Activated CD8-positive, alpha-beta memory T cell treated with anti-CD3 and anti-CD28 coated beads for 36 hours (primary cell): ENCODE results near the gene TEPSIN. TPM values are rescaled to one million over a fixed set of nuclear protein-coding genes. Genes with fewer than 3 reads are reported as not detected.

Experiments used
- CTCF ChIA-PET: fragments of 350-600 bp; sonication (Branson Sonifier 250); formaldehyde crosslinking; loops from one replicate; lab custom pipeline; 2021; ENCODE audit warnings: antibody characterized with exemption; lab: Charles Lee
- POLR2A ChIA-PET: fragments of 350-600 bp; sonication (Branson Sonifier 250); formaldehyde crosslinking; loops from one replicate; lab custom pipeline; 2021; ENCODE audit warnings: antibody characterized with exemption; lab: Charles Lee
- total RNA-seq, 2 experiments: library from RNA; stranded (reverse); gene quantifications; one replicate each; pipeline ENCODE4 v1.2.3, GENCODE V29; 2021

TEPSIN gene
- total RNA-seq, 2 experiments from 2014 or later: 30.2 to 36.0 TPM

DNA sequence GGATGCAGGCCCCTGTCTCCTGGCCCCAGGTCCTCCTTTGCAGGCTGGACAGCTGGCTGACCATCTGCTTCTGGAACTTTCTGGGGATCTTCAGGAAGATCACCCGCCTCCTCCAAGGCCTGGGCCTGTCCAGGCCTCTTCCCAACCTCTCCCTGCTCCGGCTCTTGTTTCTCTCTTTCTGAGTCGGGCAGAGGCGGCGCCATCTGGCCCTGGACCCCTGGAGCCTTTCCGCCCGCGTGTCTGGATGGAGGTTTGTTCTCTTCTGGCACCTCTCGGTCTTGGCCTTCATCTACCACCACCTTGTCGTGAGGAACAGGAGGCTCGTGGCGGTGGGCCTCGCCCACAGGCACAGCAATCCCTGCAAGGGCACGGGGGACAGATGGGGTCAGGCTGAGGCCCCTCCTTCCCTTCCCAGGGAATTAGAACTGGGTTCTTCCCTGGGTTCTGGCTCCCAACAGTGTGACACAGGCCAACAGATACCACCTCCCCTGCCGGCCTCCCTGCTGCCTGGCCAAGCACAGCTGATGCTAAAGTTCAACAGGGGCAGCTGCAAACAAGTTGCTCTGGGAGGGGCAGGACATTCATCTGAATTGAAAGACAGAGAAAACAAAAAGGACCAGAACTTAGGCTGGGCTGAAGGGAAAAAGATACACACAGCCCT lies 13.6 kb upstream of the TEPSIN start:
- POLR2A ChIA-PET: no interaction called here
- CTCF ChIA-PET: interaction anchor here (0.7 to 1.4 kb wide), 5 partner anchors 10 to 303 kb away, joined by 3 to 9 read pairs (median 3); no protein-coding TSS in a partner anchor

DNA sequence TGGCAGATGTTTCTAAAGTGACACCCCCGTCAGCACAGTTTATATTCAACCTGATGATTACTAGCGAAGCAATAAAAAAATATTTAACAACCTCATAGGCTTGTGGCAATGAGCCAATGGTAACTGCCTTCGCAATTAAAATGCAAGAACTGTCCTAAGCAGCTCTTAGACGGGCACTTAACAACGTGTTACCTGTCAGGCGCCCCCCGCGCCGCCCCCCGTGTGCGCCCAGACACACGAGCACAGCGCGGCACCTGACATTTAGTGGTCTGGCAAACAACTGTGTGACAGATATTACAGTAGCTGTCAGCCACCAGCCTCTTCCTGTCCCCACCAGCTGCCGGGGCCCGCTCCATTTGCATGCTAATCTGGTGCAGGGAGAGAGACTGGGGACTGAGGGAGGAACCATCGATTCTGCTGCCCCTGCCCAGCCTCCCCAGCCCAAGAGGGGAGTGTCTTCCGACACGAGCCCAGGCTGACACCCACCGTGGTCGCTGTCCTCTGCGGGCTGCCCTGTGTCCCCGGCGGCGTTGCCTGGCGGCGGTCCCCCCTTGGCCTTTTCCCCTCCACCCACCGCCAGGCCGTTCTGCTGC lies 12.9 kb upstream of the TEPSIN start:
- POLR2A ChIA-PET: no interaction called here
- CTCF ChIA-PET: no interaction called here

DNA sequence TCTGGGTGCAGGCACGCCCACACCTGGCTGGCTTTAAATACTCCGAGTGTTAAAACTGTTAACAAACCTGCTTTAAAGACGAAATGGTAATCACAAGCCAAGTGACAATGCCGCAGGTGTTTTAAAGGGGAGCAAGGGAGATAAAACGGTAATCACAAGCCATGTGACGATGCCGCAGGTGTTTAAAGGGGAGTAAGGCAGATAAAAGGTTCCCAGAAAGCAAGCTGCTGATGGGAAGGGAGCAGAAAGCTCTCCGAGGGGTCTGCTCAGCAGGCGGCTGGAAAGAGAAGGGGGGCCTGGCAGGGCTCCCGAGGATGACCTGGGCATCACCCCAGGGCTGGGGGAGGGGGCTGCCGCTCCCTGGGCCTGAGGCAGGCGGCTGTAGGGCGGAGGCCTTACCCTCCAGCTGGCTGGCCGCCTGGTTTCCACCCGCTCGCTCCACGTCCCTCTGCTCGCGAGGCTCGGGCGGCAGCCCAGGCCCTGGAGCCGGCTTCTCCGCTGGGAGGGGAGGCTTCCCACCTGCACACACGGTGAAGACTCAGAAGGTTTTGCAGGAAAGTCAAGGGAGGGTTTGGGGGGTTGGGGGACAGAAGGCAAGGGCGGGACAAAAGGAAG lies 12.3 kb upstream of the TEPSIN start:
- ChIA-PET POLR2A (interaction anchor here (1.3 kb wide), 1 partner anchor 13 kb away, joined by 3 read pairs; the partner anchor contains the start of genes NDUFAF8 and TEPSIN), CTCF (no interaction called here)

DNA sequence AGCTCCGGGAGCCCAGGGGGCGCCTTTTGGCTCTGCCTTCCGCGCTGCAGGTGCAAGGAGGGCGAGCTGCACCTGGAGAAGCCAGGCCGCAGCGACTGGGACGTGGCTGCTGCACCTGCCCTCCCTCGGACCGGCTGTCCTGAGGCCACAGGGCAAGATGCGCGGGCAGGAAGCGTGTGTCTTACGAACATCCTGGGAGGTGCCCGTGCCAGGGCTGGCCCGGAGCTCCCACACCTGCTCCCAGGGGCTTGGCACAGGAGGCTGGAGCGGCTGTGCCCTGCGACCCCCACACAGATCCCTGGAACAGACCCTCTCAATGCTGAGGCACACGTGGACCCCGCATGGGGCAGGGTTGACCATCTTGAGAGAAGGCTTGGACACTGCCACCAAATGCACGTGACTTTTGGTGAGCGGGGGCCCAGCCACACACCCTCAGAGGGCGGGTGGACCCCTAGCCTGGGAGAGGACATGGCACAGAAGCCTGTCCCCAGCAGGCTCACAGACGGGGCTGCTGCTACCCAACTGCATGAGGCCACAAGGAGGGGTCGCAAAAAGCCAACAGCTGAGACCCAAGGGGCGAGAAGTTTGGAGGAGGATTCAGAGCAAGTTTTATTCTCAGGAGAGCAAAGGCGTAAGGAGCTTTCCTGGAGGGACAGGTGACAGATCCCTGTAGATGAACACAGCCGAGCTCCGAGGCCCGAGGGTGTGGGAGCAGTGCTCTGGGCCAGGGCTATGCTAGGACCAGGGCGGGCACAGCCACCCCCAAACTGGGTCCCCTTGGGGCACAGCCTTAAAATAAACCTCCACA lies 11.6 kb upstream of the TEPSIN start:
- CTCF ChIA-PET: interaction anchor here (0.8 kb wide), 1 partner anchor 50 kb away, joined by 3 read pairs; no protein-coding TSS in a partner anchor
- POLR2A ChIA-PET: interaction anchor here (0.6 to 1.3 kb wide), 2 partner anchors 12 to 262 kb away, joined by 3 read pairs; partner anchors contain the start of genes NDUFAF8 and TEPSIN

DNA sequence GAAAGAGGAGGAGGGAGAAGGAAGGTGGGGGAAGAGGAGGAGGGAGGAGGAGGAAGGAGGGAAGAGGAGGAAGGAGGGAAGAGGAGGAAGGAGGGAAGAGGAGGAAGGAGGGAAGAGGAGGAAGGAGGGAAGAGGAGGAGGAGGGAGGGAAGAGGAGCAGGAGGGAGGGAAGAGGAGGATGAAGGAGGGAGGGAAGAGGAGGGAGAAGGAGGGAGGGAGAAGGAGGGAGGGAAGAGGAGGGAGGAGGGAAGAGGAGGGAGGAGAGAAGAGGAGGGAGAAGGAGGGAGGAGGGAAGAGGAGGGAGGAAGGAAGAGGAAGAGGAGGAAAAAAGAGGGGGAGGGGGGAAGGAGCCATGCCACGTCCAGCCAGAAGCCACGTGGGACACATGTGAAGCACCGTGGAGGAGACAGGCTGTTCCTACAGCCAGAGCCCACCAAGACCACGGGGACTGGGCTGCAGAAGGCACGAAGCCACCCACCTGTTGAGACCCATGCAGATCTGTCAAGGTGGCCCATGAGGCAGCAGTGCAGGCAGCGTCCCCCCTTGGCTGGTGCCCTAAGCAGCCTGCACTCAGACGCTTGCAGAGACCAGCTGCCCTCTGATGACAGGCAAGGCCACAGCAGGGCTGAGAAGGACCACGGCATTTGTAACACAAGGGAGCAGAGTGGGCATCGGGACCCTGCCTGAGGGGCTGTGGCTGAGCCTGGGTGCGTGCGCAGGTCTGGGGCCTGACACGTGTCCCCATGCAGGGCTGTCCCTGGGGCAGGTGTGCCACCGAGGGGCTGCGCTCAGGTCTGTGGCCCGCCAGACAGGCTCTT lies 10.6 kb upstream of the TEPSIN start:
- ChIA-PET CTCF (interaction anchor here (0.8 kb wide), 1 partner anchor 49 kb away, joined by 3 read pairs; no protein-coding TSS in a partner anchor), POLR2A (interaction anchor here (0.6 to 1.3 kb wide), 2 partner anchors 11 to 261 kb away, joined by 3 read pairs; partner anchors contain the start of genes NDUFAF8 and TEPSIN)

DNA sequence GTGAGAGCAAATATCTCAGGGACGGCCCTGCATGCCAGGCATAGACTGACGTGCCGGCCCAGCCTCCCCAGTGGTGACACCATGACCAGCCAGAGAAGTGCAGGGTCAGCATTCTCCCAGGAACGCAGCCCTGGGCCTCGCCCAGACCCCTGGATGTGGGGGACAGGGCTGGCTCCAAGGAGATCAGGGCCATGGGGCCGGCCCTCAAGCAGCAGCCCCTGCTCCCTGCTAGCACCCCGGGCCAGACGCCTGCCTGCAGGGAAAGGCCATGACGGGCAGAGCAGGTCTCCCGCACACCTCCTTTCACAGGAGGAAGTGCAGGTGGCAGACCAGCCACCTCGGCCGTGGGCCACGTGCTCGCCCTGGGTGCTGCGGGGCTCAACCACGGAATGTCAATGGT lies 9.8 kb upstream of the TEPSIN start:
- ChIA-PET POLR2A (no interaction called here), CTCF (interaction anchor here (0.6 kb wide), 1 partner anchor 646 kb away, joined by 4 read pairs; no protein-coding TSS in a partner anchor)

DNA sequence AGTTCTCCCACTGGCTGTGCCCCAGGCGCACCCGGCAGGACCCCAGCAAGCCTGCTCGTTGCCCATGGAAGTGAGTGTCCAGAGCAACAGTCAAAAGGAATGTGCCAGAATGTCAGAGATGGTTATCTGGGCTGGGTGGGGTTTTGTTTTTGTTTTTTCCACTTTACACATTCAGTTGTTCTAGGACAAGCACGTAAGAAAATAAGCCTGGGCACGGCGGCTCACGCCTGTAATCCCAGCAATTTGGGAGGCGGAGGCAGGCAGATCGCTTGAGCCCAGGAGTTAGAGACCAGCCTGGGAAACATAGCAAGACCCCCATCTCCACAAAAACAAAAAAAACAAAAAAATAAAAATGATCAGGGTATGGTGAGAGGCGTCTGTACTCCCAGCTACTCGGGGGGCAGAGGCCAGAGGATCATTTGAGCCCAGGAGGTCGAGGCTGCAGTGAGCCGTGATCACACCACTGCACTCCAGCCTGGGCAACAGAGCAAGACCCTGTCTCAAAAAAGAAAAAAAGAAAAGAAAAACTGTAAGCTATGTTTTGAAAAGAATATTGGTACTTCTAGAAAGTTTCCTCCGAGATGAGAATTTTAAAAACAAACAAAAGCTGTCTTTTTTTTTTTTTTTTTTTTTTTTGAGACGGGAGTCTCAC lies 8.6 kb upstream of the TEPSIN start:
- ChIA-PET POLR2A (interaction anchor here (0.6 kb wide), 2 partner anchors 15 to 25 kb away, joined by 3 to 5 read pairs; partner anchors contain the start of gene CEP131), CTCF (no interaction called here)

DNA sequence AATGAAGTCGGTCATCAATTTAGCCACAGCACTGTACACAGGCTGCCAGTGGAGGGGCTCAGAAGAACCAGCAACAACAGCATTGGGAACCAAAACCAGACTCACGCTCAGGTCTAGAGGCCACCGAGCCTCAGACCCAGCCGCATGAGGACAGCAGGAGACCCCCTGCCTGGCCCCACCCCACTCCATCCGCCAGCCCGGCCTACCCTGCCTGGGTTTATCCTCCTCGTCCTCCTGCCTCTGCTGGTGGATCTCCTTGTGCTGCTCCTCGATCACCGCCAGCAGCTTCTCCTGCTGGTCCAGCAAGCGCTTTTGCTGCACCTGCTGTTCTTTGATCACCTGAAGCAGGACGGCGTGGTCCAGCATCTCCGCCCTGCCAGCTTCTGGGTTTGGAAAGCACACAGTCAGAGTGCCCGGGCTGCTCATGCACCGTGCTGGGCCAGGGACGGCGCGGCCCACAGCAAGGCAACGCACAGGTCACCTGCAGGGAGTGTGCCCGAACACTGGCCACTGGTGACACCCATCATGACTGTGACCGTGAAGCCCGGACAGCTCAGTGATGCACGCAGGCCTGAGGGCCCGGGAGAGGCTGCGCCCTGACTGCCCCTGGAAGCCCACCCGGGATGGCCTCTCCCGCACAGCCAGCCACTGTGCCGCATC lies 8.0 kb upstream of the TEPSIN start:
- CTCF ChIA-PET: no interaction called here
- POLR2A ChIA-PET: interaction anchor here (0.6 kb wide), 1 partner anchor 15 kb away, joined by 5 read pairs; no protein-coding TSS in a partner anchor

DNA sequence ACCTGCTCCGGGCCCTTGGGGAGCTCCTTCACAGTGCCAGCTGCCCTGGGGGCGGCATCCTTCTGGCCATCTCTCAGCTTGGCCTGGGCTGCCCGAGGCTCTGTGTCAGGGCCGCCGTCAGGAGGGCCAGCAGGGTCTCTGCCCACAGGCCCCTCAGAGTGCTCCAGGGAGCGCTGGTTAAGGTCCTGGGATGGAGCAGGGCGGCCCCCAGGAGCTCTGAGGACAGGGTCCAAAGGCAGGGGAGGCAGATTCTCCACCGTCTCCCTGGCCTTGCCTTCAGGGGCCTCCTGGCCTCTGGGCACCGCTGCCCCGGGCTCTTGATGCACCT lies 7.5 kb upstream of the TEPSIN start:
- POLR2A ChIA-PET: no interaction called here
- CTCF ChIA-PET: interaction anchor here (1.5 kb wide), 1 partner anchor 49 kb away, joined by 4 read pairs; the partner anchor contains the start of gene SLC38A10

DNA sequence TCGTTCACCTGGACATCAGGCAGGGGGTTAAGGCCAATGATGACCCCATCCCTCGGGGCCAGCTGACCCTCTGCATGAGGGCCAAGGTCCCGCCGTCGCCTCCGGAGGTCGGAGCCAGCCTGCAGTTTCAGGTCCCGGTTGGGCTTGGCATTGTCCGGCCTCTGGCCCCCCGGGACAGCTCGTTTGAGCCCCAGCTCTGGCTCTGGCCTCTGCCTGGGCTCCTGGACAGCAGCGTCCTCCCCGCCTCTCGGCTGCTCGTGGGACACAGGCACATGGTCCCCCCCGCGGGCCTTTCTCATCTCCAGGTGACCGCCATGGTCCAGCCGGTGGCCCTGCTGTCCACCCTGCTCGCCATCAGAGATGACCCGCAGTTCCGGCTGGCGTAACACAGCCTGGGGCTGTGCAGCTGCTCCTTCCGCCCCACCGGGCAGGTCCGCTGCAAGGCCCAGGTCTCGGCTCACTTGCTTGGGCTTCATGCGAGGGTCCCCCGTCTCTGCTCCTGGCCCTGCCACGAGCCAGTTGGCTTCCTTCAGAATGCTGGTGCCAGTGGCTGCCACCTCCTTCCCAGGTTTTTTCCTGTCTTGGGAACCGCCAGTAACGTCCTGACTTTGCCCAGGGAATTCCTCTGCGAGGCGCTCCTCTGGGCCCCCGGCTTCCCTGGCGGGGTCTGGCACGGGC lies 6.9 kb upstream of the TEPSIN start:
- ChIA-PET POLR2A (interaction anchor here (1.3 kb wide), 1 partner anchor 40 kb away, joined by 4 read pairs; no protein-coding TSS in a partner anchor), CTCF (interaction anchor here (1.5 kb wide), 1 partner anchor 50 kb away, joined by 4 read pairs; the partner anchor contains the start of gene SLC38A10)

DNA sequence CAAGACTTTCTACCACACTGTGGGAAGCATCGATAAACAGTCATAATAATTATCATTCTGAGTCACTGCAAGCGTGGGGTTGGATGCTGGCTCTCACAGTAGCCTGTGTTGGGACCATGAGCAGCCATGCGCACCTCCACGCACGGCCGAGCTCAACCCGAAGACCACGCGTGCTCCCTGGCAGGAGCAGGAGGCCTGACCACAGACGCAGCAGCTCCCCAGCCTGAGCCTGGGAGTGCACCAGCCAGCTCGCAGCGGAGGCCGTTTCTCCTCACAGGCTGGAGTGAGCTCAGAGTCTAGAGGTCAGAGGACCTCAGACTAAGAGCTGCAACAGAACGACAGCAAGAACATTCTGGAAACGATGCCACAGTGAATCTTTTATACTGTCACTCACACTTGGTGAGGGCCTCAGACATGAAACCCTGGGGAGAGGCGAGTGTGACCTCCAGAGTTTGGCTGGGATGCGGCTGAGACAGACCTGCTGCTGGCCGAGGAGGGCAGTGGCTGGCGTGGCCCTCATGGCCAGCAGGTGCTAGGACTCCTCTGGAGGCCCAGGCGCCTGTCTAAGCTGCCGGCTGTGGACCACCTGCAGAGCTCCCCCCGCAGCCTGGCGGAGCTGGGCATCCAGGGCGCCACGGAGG lies 6.3 kb upstream of the TEPSIN start:
- CTCF ChIA-PET: interaction anchor here (1.5 kb wide), 1 partner anchor 50 kb away, joined by 4 read pairs; the partner anchor contains the start of gene SLC38A10
- POLR2A ChIA-PET: interaction anchor here (1.3 kb wide), 1 partner anchor 40 kb away, joined by 4 read pairs; no protein-coding TSS in a partner anchor

DNA sequence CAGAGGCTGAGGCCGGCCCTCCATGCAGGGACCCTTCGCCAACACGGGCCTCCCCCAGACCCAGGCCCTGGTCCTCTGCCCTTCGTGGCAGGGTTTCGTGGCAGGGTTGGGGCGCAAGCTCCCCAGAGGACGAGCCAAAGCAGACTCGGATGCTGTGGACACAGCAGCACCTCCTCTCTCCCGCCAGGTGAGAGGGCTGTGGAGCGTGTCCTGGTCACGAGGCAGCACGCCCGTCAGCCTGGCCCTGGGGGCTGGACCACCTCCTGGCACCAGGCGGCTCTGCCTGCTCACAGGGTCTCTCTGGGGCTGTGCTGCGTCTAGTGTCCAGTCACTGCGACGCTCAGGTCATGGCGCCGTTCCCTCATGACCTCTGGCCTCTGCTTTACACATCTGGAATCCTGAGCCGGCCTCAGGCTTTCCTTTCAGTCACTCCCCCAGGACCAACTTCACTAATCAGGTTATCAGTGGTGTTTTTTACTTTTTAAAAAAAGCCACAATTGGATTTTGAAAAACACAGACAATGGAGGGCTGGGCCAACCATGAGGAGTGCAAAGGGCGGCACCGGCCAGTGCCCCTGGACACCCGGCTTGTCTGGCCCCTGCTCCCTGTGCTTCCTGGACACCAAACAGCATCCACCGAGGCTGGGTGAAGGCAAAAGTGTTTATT lies 5.6 kb upstream of the TEPSIN start:
- ChIA-PET POLR2A (interaction anchor here (1.3 kb wide), 1 partner anchor 41 kb away, joined by 4 read pairs; no protein-coding TSS in a partner anchor), CTCF (interaction anchor here (1.5 kb wide), 1 partner anchor 51 kb away, joined by 4 read pairs; the partner anchor contains the start of gene SLC38A10)

DNA sequence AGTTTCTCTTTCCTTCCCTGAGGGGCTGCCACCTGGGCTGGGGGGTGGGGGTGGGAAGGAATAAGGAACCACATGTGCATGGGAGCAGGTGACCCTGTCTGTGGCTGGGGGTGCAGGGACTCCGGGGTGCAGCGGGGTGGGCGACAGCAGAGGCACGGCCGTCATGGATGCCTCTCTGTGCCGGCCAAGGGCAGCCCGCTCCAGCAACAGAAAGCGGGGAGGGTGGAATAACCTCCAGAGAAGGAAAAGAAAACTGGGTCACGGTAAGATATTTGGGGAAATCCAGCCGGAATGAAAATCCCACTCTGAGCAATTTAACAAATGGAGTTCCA lies 4.4 kb upstream of the TEPSIN start:
- CTCF ChIA-PET: no interaction called here

DNA sequence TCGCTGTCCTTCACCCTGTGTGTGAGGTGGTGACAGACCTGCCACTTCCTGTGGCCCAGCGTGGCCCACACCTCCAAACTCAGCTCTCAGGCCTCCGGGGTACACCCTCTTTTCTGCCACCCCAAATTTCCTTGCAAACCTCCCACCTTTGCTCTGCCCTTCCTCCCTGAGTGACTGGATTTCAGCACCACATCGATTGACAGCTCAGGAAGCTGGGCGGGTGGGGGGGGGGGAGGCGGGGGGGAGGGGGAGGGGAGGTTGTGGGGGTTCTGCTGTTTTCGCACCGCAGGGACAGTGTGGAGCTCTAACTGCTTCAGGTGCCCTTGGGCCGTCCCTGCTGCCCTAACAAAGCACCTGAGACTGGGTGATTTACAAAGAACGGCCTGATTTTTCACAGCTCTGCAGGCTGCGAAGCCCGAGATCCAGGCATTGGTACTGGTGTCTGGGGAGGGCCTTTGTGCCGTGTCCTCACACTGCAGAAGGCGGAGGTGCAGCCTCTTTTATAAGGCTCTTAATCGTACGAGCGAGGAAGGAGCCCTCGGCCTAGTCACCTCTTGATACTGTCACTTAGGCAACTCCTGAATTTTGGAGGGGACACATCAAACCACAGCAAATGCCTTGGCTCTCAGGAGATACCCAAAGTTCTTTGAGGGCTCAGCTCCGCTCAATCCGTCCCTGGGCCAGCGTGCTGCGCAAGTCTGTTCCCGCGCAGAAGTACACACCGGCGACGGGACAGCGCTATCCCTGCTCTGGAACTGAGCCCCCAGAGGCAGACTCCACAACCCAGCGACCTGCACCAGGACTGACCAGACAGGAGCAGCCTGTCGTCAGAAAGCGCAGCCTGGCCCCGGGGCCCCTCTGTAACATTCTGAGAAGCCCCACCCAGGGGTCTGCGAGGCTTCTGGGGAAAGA lies 3.8 kb upstream of the TEPSIN start:
- ChIA-PET POLR2A (no interaction called here), CTCF (interaction anchor here (0.6 to 0.8 kb wide), 2 partner anchors 10 to 28 kb away, joined by 3 read pairs; no protein-coding TSS in a partner anchor)

More for the DNA sequence above, 4.4 kb upstream of the TEPSIN start:
- POLR2A ChIA-PET: no interaction called here
